CD4-positive, alpha-beta T cell treated with Interleukin-6 for 4 hours (primary cell): Measurements from ENCODE around the gene SEMA5B.

Source experiments
- DNase-seq: peaks from one replicate; pipeline ENCODE4 v3.0.0-alpha.2; 2020; ENCODE audit warnings: mixed read lengths

Gene SEMA5B, protein sequence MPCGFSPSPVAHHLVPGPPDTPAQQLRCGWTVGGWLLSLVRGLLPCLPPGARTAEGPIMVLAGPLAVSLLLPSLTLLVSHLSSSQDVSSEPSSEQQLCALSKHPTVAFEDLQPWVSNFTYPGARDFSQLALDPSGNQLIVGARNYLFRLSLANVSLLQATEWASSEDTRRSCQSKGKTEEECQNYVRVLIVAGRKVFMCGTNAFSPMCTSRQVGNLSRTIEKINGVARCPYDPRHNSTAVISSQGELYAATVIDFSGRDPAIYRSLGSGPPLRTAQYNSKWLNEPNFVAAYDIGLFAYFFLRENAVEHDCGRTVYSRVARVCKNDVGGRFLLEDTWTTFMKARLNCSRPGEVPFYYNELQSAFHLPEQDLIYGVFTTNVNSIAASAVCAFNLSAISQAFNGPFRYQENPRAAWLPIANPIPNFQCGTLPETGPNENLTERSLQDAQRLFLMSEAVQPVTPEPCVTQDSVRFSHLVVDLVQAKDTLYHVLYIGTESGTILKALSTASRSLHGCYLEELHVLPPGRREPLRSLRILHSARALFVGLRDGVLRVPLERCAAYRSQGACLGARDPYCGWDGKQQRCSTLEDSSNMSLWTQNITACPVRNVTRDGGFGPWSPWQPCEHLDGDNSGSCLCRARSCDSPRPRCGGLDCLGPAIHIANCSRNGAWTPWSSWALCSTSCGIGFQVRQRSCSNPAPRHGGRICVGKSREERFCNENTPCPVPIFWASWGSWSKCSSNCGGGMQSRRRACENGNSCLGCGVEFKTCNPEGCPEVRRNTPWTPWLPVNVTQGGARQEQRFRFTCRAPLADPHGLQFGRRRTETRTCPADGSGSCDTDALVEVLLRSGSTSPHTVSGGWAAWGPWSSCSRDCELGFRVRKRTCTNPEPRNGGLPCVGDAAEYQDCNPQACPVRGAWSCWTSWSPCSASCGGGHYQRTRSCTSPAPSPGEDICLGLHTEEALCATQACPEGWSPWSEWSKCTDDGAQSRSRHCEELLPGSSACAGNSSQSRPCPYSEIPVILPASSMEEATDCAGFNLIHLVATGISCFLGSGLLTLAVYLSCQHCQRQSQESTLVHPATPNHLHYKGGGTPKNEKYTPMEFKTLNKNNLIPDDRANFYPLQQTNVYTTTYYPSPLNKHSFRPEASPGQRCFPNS

GRCh38 chr3:123027292-123028232, at the start of gene SEMA5B:
Gene SEMA5B (minus strand): TSS chr3:123027763. CDS start chr3:122961263, 66,500 bp downstream.
- DNase-seq, result peak; percentile 17

DNA sequence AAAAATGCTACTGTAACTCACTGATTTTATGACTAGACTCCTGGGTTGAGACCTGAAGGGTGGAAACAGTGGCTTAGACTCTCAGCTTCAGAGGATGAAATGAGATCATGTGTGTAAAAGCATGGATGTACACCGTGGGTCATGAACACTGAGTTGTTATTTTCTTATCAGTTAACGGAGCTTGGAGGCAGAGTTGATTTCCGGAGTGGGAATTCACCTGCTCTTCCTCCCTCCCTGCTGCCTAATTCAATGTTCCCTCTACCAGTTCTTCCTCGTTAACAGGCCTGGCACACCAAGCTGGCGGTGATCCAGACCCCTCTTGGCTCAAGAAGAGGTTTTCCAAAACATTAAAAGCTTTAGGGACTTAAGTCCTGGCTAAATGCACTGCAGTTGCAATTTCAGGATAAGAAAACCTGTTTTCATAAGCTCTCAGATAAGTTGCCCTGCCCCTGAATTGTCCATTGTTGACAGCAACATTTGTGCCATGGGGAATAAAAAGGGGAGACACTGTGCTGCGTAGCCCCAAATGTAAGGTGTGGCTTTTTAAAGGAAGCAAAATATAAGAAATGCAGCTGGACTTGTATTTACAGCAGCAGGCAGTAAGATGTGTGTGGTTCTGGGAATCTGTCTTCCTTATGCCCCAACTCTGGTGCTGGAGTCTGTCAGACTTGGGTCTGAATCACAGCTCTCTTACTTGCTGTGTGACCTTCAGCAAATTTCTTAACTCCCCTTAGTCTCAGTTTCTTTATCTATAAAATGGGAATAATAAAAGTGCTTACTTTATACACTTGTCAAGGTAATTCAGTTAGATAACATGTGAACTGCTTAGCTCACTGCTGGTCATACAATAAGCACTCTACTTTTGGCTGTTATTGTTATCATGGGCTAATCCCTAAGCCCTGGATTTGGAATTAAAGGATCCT, 49.2 kb upstream of the SEMA5B start:
- DNase-seq, result no peak

DNA sequence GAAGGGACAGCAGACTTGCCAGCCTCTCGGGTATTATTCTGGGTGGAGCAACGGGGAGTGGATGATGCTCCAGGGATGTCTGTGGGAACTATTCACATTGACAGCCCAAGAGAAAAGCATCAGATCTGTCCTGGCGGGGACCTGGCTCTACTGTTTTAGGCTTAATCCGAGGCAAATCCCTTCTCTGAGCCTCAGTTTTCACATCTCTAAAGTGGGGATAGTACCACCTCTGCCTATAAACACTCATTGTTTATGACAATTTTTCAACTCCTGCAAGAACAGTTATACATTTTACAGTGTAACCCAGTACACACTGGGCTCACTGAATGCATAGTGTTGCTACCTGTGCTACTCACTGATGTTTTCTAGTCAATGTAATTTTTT, 48.5 kb upstream of the SEMA5B start:
- no peak for DNase-seq

- no peak for DNase-seq
Observed at GRCh38 chr3:123075359-123075758, 47.8 kb upstream of the SEMA5B start.

DNA sequence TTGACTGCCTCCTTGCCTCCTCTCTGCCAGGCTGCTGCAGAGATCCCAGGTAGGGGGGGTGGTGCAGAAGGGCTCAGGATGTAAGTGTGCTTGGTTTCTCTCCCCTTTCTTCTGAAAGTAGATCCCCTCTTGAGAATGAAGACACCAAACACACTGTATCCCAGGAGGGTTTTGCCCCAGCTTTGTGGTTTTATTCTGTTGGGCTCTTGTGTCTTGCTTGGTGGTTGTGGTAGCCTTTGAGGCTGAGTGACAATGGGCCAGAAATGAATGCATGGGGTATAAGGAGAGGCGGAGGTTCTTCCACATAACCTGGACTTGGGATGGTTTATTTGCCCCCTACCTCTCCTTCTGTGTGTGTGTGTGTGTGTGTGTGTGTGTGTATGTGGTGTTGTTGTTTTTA, 45.0 kb upstream of the SEMA5B start:
- no peak for DNase-seq

GRCh38 chr3:123072152-123072551, 44.6 kb upstream of the SEMA5B start:
- DNase-seq, result no peak

GRCh38 chr3:123071581-123071980, 44.0 kb upstream of the SEMA5B start:
- DNase-seq, result no peak

GRCh38 chr3:123071146-123071545, 43.6 kb upstream of the SEMA5B start:
- no peak for DNase-seq

GRCh38 chr3:123070510-123070909, 42.9 kb upstream of the SEMA5B start:
- DNase-seq, result no peak

GRCh38 chr3:123068601-123069381, 41.2 kb upstream of the SEMA5B start:
- no peak for DNase-seq

- no peak for DNase-seq
Observed at GRCh38 chr3:123067689-123068600, 40.4 kb upstream of the SEMA5B start.

GRCh38 chr3:123066896-123067688, 39.5 kb upstream of the SEMA5B start, which contains the start of gene PDIA5:
Gene PDIA5 (plus strand): TSS chr3:123067025. CDS start chr3:123067165, 140 bp downstream.
- DNase-seq, result peak; percentile 69

- no peak for DNase-seq
Observed at GRCh38 chr3:123066599-123066895, 39.0 kb upstream of the SEMA5B start.

GRCh38 chr3:123064914-123065313, 37.4 kb upstream of the SEMA5B start:
- DNase-seq, result no peak

DNA sequence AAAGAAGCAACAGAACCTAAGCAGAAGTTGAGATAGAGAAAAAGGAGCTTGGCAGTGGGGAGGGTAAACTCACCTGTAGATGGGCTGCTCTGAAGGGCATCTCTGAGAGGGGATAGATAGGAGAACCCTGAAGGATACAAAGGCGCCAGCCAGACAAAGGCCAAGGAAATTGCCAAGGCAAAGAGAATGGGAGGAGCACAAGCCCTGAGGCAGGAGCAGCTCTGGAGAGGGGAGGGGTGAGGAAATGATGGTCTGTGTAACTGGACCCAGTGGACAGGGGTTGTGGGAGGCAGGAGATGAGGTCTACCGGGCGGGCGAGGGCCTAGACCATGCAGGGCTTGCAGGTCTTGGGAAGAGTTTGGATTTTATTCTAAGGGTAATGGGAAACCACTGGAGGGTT, 36.9 kb upstream of the SEMA5B start:
- no peak for DNase-seq

DNA sequence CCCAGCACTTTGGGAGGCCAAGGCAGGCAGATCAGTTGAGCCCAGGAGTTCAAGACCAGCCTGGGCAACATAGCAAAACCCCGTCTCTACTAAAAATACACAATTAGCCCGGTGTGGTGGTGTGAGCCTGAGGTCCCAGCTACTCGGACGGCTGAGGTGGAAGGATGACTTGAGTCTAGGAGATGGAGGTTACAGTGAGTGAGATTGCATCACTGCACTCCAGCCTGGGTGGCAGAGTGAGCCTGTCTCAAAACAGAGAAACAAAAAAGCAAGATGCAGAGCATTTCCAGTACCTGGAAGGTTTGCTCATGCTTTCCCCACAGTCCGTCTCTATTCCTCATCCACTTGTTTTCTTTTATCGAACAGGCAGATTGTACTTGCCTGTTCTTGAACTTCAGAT, 35.5 kb upstream of the SEMA5B start:
- DNase-seq, result no peak

GRCh38 chr3:123061856-123062255, 34.3 kb upstream of the SEMA5B start:
- DNase-seq, result no peak

- no peak for DNase-seq
Observed at GRCh38 chr3:123060054-123060453, 32.5 kb upstream of the SEMA5B start.
